OCI-LY1 (cell line): ENCODE results near the gene ALG1L2.
"Not testable (repeated sequence)": the region's sequence is repeated elsewhere in the genome, so short reads cannot be mapped to it uniquely, and the experiment has no call there.

Experiments
- CTCF ChIP-seq: fragments of 200-600 bp; sonication (generic), shearing (Covaris generic); IDR thresholded peaks from 2 replicates; pipeline ENCODE4 v1.5.1; 2017; ENCODE audit warnings: mild to moderate bottlenecking, antibody characterized with exemption, low read length, moderate library complexity, mixed read lengths
- EZH2 ChIP-seq: fragments of 200-600 bp; sonication (generic), shearing (Covaris generic); IDR thresholded peaks from 2 replicates; pipeline ENCODE4 v1.8.0; 2017; ENCODE audit warnings: borderline replicate concordance, mixed run types, mild to moderate bottlenecking, antibody characterized with exemption, low read length, moderate library complexity, mixed read lengths

GRCh38 chr3:130102545-130102944, 20.9 kb downstream of the ALG1L2 start:
- TF ChIP-seq CTCF, EZH2: not testable (repeated sequence)
